HepG2 (cell line): Measurements from ENCODE around the gene RGS6. TPM values are rescaled to one million over a fixed set of nuclear protein-coding genes. Genes with fewer than 3 reads are reported as not detected.

Experiments used
- ATAC-seq: fragments of 200-7000 bp; cut with Tn5 transposase; 3 replicates; pipeline ENCODE4 v1.9.1; 2020; ENCODE audit warnings: mild to moderate bottlenecking, moderate library complexity
- BruUV-seq: library from RNA; stranded (reverse); fragments of 400-500 nt; replicated peaks from 2 replicates; lab custom pipeline; 2021; lab: Mats Ljungman, UMichigan
- CTCF ChIA-PET: fragments of 300-600 bp; formaldehyde crosslinking; extraction: SDS; loops from one replicate; lab custom pipeline; 2021; ENCODE audit warnings: low total read pairs, inconsistent platforms, low intra/inter-chr PET ratio; lab: Yijun Ruan, JAX
- POLR2A ChIA-PET: fragments of 350-600 bp; sonication (Branson Sonifier 250); formaldehyde crosslinking; loops from one replicate; lab custom pipeline; 2020; ENCODE audit warnings: antibody characterized with exemption, inconsistent platforms; lab: Yijun Ruan, JAX
- DNase-seq: peaks from one replicate; pipeline ENCODE4 v3.0.0-alpha.2; 2015; ENCODE audit warnings: low spot score
- FAIRE-seq: peaks from 3 replicates; lab custom pipeline; 2011; peaks lifted over from hg19 to GRCh38; lab: Jason Lieb, UNC
- H2AFZ ChIP-seq: one replicate; pipeline ENCODE4 v1.6.1; 2011; ENCODE audit warnings: low read length, inconsistent platforms
- H3K27ac ChIP-seq: fragments of 300-600 bp; 3 replicates; pipeline ENCODE4 v1.8.0; 2011; ENCODE audit warnings: mixed run types, mild to moderate bottlenecking, mixed read lengths, low read length, inconsistent platforms; ENCODE audit not compliant: insufficient read depth; ENCODE audit errors: extremely low read length
- H3K27me3 ChIP-seq, 2 experiments: fragments of 200-600 bp in 1 of 2; 2 replicates in 1 of 2; 3 replicates in 1 of 2; pipeline versions ENCODE4 v1.6.0 to v1.8.0; 2011; ENCODE audit warnings: low read length in 2 of 2, mild to moderate bottlenecking in 2 of 2, moderate library complexity in 2 of 2, inconsistent platforms in 1 of 2; ENCODE audit not compliant: insufficient read depth in 2 of 2, control insufficient read depth in 1 of 2
- H3K36me3 ChIP-seq, 2 experiments: fragments of 200-600 bp in 1 of 2; replicated peaks in 1 of 2; 2 replicates in 1 of 2; 3 replicates in 1 of 2; pipeline versions ENCODE4 v1.5.1 to v1.8.0; 2011; ENCODE audit warnings: low read length in 2 of 2, inconsistent platforms in 1 of 2; ENCODE audit not compliant: insufficient read depth in 2 of 2, control insufficient read depth in 1 of 2
- H3K4me1 ChIP-seq: 2 replicates; pipeline ENCODE4 v1.5.1; 2012; ENCODE audit warnings: low read length, inconsistent platforms; ENCODE audit not compliant: insufficient read depth
- H3K4me2 ChIP-seq: 2 replicates; pipeline ENCODE4 v1.6.0; 2011; ENCODE audit warnings: low read depth, low read length, inconsistent platforms
- H3K4me3 ChIP-seq, 3 experiments: fragments of 200-600 bp in 1 of 3; sonication (generic), shearing (Covaris generic) in 1 of 3; replicated peaks in 1 of 3; 2 replicates each; pipeline ENCODE4 v1.5.1; 2011 to 2016; ENCODE audit warnings: low read length in 3 of 3, inconsistent platforms in 2 of 3, low read depth in 2 of 3, mild to moderate bottlenecking in 2 of 3, control low read depth in 1 of 3, mixed read lengths in 1 of 3; ENCODE audit not compliant: insufficient read depth in 1 of 3
- H3K79me2 ChIP-seq: one replicate; pipeline ENCODE4 v1.6.1; 2011; ENCODE audit warnings: low read length, inconsistent platforms; ENCODE audit not compliant: insufficient read depth
- H3K9ac ChIP-seq: 2 replicates; pipeline ENCODE4 v1.6.0; 2011; ENCODE audit warnings: mild to moderate bottlenecking, low read depth, low read length, inconsistent platforms; ENCODE audit not compliant: insufficient read depth
- H3K9me3 ChIP-seq: 2 replicates; pipeline ENCODE4 v1.5.1; 2012; ENCODE audit warnings: mild to moderate bottlenecking, low read length
- H4K20me1 ChIP-seq: 2 replicates; pipeline ENCODE4 v1.6.0; 2011; ENCODE audit warnings: inconsistent platforms, mild to moderate bottlenecking, low read length, moderate library complexity; ENCODE audit not compliant: insufficient read depth
- AHR ChIP-seq: IDR thresholded peaks from 2 replicates; pipeline ENCODE4 v1.6.1; 2018; ENCODE audit warnings: missing genetic modification reagents, missing compliant biosample characterization
- KDM5B ChIP-seq: sonication (generic); formaldehyde crosslinking; IDR thresholded peaks from 2 replicates; pipeline ENCODE4 v1.4.0; 2020; ENCODE audit warnings: missing genetic modification reagents, mild to moderate bottlenecking, borderline replicate concordance
- MED1 ChIP-seq: sonication (generic); formaldehyde crosslinking; IDR thresholded peaks from 2 replicates; pipeline ENCODE4 v1.4.0; 2020; ENCODE audit warnings: missing genetic modification reagents
- NR1H2 ChIP-seq: sonication (generic); formaldehyde crosslinking; IDR thresholded peaks from 2 replicates; pipeline ENCODE4 v1.8.1; 2022; ENCODE audit warnings: low read depth, missing genetic modification reagents, borderline replicate concordance
- PHF20 ChIP-seq: sonication (generic); formaldehyde crosslinking; IDR thresholded peaks from 2 replicates; pipeline ENCODE4 v1.5.0; 2020; ENCODE audit warnings: mild to moderate bottlenecking, missing genetic modification reagents
- ZNF101 ChIP-seq: sonication (generic); formaldehyde crosslinking; IDR thresholded peaks from 2 replicates; pipeline ENCODE4 v1.4.0; 2020; ENCODE audit warnings: mild to moderate bottlenecking, low read depth, missing genetic modification reagents, borderline replicate concordance
- ZNF142 ChIP-seq: sonication (generic); formaldehyde crosslinking; IDR thresholded peaks from 2 replicates; pipeline ENCODE4 v1.4.0; 2020; ENCODE audit warnings: missing genetic modification reagents
- ZNF256 ChIP-seq: sonication (generic); formaldehyde crosslinking; conservative IDR thresholded peaks from 2 replicates; pipeline ENCODE4 v1.4.0; 2020; ENCODE audit warnings: missing genetic modification reagents
- ZNF280B ChIP-seq: sonication (generic); formaldehyde crosslinking; IDR thresholded peaks from 2 replicates; pipeline ENCODE4 v1.5.0; 2020; ENCODE audit warnings: missing genetic modification reagents, mild to moderate bottlenecking, borderline replicate concordance
- ZNF354B ChIP-seq: sonication (generic); formaldehyde crosslinking; IDR thresholded peaks from 2 replicates; pipeline ENCODE4 v1.8.0; 2022; ENCODE audit warnings: mild to moderate bottlenecking, missing genetic modification reagents
- ZNF724P ChIP-seq: sonication (generic); formaldehyde crosslinking; IDR thresholded peaks from 2 replicates; pipeline ENCODE4 v1.8.0; 2022; ENCODE audit warnings: missing genetic modification reagents, borderline replicate concordance
- ZNF770 ChIP-seq: sonication (generic); formaldehyde crosslinking; IDR thresholded peaks from 2 replicates; pipeline ENCODE4 v1.5.0; 2020; ENCODE audit warnings: mild to moderate bottlenecking, missing genetic modification reagents
- ZNF790 ChIP-seq: sonication (generic); formaldehyde crosslinking; IDR thresholded peaks from 2 replicates; pipeline ENCODE4 v1.8.0; 2022; ENCODE audit warnings: missing genetic modification reagents, mild to moderate bottlenecking, borderline replicate concordance
- WGBS: methylation state at CpG from one replicate; pipeline ENCODE4 v1.1.6; 2017; ENCODE audit warnings: low lambda C conversion rate; 5-methylcytosine and 5-hydroxymethylcytosine counted together
- in situ Hi-C: cut with HindIII; loops from 2 replicates; pipeline ENCODE4 v1.10.0; 2017; ENCODE audit warnings: low pct_unique_long_range_greater_than_20kb; ENCODE audit not compliant: extremely low pct_ligation_motif_present
- intact Hi-C: fragments of 100-400 bp; cut with micrococcal nuclease; formaldehyde crosslinking; loops from one replicate; pipeline ENCODE4 v1.10.0; 2022; ENCODE audit not compliant: unreplicated experiment
- polyA plus RNA-seq, 8 experiments: library from polyadenylated mRNA; depleted of rRNA in 3 of 8; stranded (reverse) in 7 of 8; unstranded in 1 of 8; fragments of >200 nt; fragmentation: Illumina TruSeq in 4 of 8; extraction: Trizol in 4 of 8; gene quantifications; 2 replicates each; pipeline versions ENCODE4 v1.2.1 to v1.2.3, GENCODE V29; 2011 to 2016; ENCODE audit warnings: low read depth in 4 of 8, missing spikeins in 1 of 8, mixed read lengths in 1 of 8; ENCODE audit not compliant: insufficient read depth in 1 of 8
- total RNA-seq, 5 experiments: library from RNA; depleted of rRNA; stranded (reverse); fragments of >200 nt; fragmentation: Illumina TruSeq; extraction: Trizol; gene quantifications; 2 replicates each; pipeline ENCODE4 v1.2.3, GENCODE V29; 2016; ENCODE audit warnings: low read depth in 1 of 5

RGS6 gene
- total and polyA plus RNA-seq, 2 of the 13 experiments (the other 11 are each of a cell fraction or from before 2014, with no cell fraction given): not detected

GRCh38 chr14:71966528-71966927 lies 34.3 kb downstream of the RGS6 start:
- H3K79me2 ChIP-seq: no peaks in the 10 kb centered on the region
- H3K9ac ChIP-seq: no peak overlapping the region
- H3K27me3 ChIP-seq: no peaks in the 10 kb centered on the region
- no peaks in the 10 kb centered on the region for H3K4me1 ChIP-seq
- no peaks in the 10 kb centered on the region for H4K20me1 ChIP-seq
- H2AFZ ChIP-seq: no peak overlapping the region
- H3K27ac ChIP-seq: no peak overlapping the region
- DNase-seq (no peak), FAIRE-seq (no peak)
- 2% methylated on average over 2 of the region's 2 CpGs for WGBS
- no peaks in the 10 kb centered on the region for H3K9me3 ChIP-seq
- no peak for TF ChIP-seq ZNF256 (CRISPR knock-in tag)
- no peak for TF ChIP-seq AHR
- no peak for TF ChIP-seq ZNF101 (CRISPR knock-in tag)
- no peak for TF ChIP-seq ZNF142
- TF ChIP-seq ZNF790: no peak
- TF ChIP-seq MED1 (CRISPR knock-in tag): no peak
- TF ChIP-seq ZNF280B (CRISPR knock-in tag): no peak
- no peak for TF ChIP-seq ZNF354B (CRISPR knock-in tag)
- TF ChIP-seq KDM5B (CRISPR knock-in tag): no peak
- no peak for TF ChIP-seq ZNF724P (CRISPR knock-in tag)
- TF ChIP-seq NR1H2 (CRISPR knock-in tag): no peak
- TF ChIP-seq ZNF770 (CRISPR knock-in tag): no peak
- TF ChIP-seq PHF20 (CRISPR knock-in tag): no peak
- TF ChIP-seq, all 625 proteins: peak for 0
- BruUV-seq: no TSS peak
- in situ Hi-C loops (no loop called here), intact Hi-C loops (no loop called here)
- no peaks in the 10 kb centered on the region for H3K36me3 ChIP-seq
- no peak overlapping the region for H3K4me3 ChIP-seq
- ChIA-PET POLR2A (no interaction called here), CTCF (no interaction called here)
- no peak overlapping the region for H3K4me2 ChIP-seq
- ATAC-seq: no peak
